CD1c-positive myeloid dendritic cell (primary cell): ENCODE data around the gene NEU3.
A peak's percentile ranks its signal among the peaks of the same experiment; 100 is the strongest.
"Not testable (repeated sequence)": the region's sequence is repeated elsewhere in the genome, so short reads cannot be mapped to it uniquely, and the experiment has no call there.

Experiments used
- DNase-seq: peaks from one replicate; pipeline ENCODE4 v3.0.0-alpha.2; 2016; ENCODE audit errors: extremely low spot score

The NEU3 gene

GRCh38 chr11:75029836-75030631 lies 41.3 kb downstream of the NEU3 start:
- no peak for DNase-seq

GRCh38 chr11:75031224-75031753 lies 42.6 kb downstream of the NEU3 start:
- DNase-seq = peak; percentile 31

- DNase-seq = peak; percentile 57
Observed at GRCh38 chr11:75031771-75032549, 43.2 kb downstream of the NEU3 start.

GRCh38 chr11:75032550-75032935 lies 43.8 kb downstream of the NEU3 start:
- DNase-seq = no peak

GRCh38 chr11:75033916-75034315 lies 45.2 kb downstream of the NEU3 start:
- no peak for DNase-seq

GRCh38 chr11:75035256-75035655 lies 46.5 kb downstream of the NEU3 start:
- DNase-seq = no peak

- no peak for DNase-seq
Observed at GRCh38 chr11:75035911-75036565, 47.3 kb downstream of the NEU3 start.

GRCh38 chr11:75040167-75040770 lies 51.5 kb downstream of the NEU3 start:
- no peak for DNase-seq

- no peak for DNase-seq
Observed at GRCh38 chr11:75041263-75041662, 52.5 kb downstream of the NEU3 start.

- DNase-seq = not testable (repeated sequence)
Observed at GRCh38 chr11:75041821-75042220, 53.1 kb downstream of the NEU3 start.

GRCh38 chr11:75044381-75045170 lies 55.8 kb downstream of the NEU3 start:
- DNase-seq = not testable (repeated sequence)

GRCh38 chr11:75046668-75047067 lies 57.9 kb downstream of the NEU3 start:
- not testable (repeated sequence) for DNase-seq

- DNase-seq = no peak
Observed at GRCh38 chr11:75047191-75047590, 58.5 kb downstream of the NEU3 start.

- not testable (repeated sequence) for DNase-seq
Observed at GRCh38 chr11:75049501-75050266, 61.0 kb downstream of the NEU3 start.

GRCh38 chr11:75050516-75050915 lies 61.8 kb downstream of the NEU3 start:
- DNase-seq = no peak

- no peak for DNase-seq
Observed at GRCh38 chr11:75051043-75051442, 62.3 kb downstream of the NEU3 start.

GRCh38 chr11:75052457-75052856 lies 63.7 kb downstream of the NEU3 start:
- DNase-seq = no peak

GRCh38 chr11:75055511-75055910 lies 66.8 kb downstream of the NEU3 start:
- no peak for DNase-seq

GRCh38 chr11:75056814-75057213 lies 68.1 kb downstream of the NEU3 start:
- no peak for DNase-seq

- no peak for DNase-seq
Observed at GRCh38 chr11:75059299-75059698, 70.6 kb downstream of the NEU3 start.
